H9 (cell line): Measurements from ENCODE around the gene CABP4. TPM values are rescaled to one million over a fixed set of nuclear protein-coding genes. Genes with fewer than 3 reads are reported as not detected.

Source experiments
- DNase-seq: peaks from one replicate; pipeline ENCODE4 v3.0.0-alpha.2; 2017
- H2AFZ ChIP-seq: one replicate; pipeline ENCODE4 v1.6.1; 2013; ENCODE audit warnings: mild to moderate bottlenecking, low read length, control low read depth, moderate library complexity
- H2AK5ac ChIP-seq: 2 replicates; pipeline ENCODE4 v1.6.1; 2013; ENCODE audit warnings: low read length, control low read depth, mixed read lengths; ENCODE audit not compliant: insufficient read length
- H2BK120ac ChIP-seq: one replicate; pipeline ENCODE4 v1.6.1; 2013; ENCODE audit warnings: low read depth, mild to moderate bottlenecking, low read length, control low read depth, inconsistent platforms; ENCODE audit not compliant: poor library complexity, severe bottlenecking
- H2BK12ac ChIP-seq: 2 replicates; pipeline ENCODE4 v1.6.1; 2013; ENCODE audit warnings: low read length, control low read depth, mixed read lengths, low read depth; ENCODE audit not compliant: insufficient read length
- H2BK15ac ChIP-seq: 2 replicates; pipeline ENCODE4 v1.6.1; 2013; ENCODE audit warnings: low read depth, low read length, control low read depth
- H2BK20ac ChIP-seq: one replicate; pipeline ENCODE4 v1.6.1; 2013; ENCODE audit warnings: low read depth, mild to moderate bottlenecking, low read length, control low read depth, inconsistent platforms; ENCODE audit not compliant: poor library complexity, severe bottlenecking
- H2BK5ac ChIP-seq: 2 replicates; pipeline ENCODE4 v1.6.1; 2013; ENCODE audit warnings: low read length, control low read depth, mixed read lengths; ENCODE audit not compliant: insufficient read length
- H3K14ac ChIP-seq: 2 replicates; pipeline ENCODE4 v1.6.1; 2013; ENCODE audit warnings: low read length, control low read depth; ENCODE audit not compliant: insufficient read depth
- H3K18ac ChIP-seq: 2 replicates; pipeline ENCODE4 v1.6.1; 2013; ENCODE audit warnings: low read depth, mild to moderate bottlenecking, mixed read lengths, low read length, control low read depth; ENCODE audit not compliant: insufficient read length
- H3K23ac ChIP-seq: 2 replicates; pipeline ENCODE4 v1.6.1; 2013; ENCODE audit warnings: low read length, control low read depth, mixed read lengths, low read depth; ENCODE audit not compliant: insufficient read length
- H3K23me2 ChIP-seq: 2 replicates; pipeline ENCODE4 v1.6.1; 2013; ENCODE audit warnings: low read depth, mild to moderate bottlenecking, mixed read lengths, low read length, control low read depth; ENCODE audit not compliant: insufficient read length, poor library complexity, severe bottlenecking
- H3K27ac ChIP-seq: 2 replicates; pipeline ENCODE4 v1.5.1; 2013; ENCODE audit warnings: low read length, control low read depth, mixed read lengths, low read depth; ENCODE audit not compliant: insufficient read length
- H3K27me3 ChIP-seq: 2 replicates; pipeline ENCODE4 v1.6.1; 2013; ENCODE audit warnings: low read length, control low read depth, inconsistent platforms; ENCODE audit not compliant: insufficient read depth
- H3K4ac ChIP-seq: 2 replicates; pipeline ENCODE4 v1.6.1; 2013; ENCODE audit warnings: low read depth, mild to moderate bottlenecking, control low read depth, inconsistent platforms, low read length, moderate library complexity
- H3K4me1 ChIP-seq: 2 replicates; pipeline ENCODE4 v1.6.1; 2013; ENCODE audit warnings: low read length, control low read depth, inconsistent platforms; ENCODE audit not compliant: insufficient read depth
- H3K4me2 ChIP-seq: 2 replicates; pipeline ENCODE4 v1.6.1; 2013; ENCODE audit warnings: low read length, control low read depth, mixed read lengths; ENCODE audit not compliant: insufficient read length, insufficient read depth
- H3K56ac ChIP-seq: 2 replicates; pipeline ENCODE4 v1.6.1; 2013; ENCODE audit warnings: low read depth, mild to moderate bottlenecking, mixed read lengths, low read length, control low read depth; ENCODE audit not compliant: insufficient read length
- H3K79me1 ChIP-seq: 2 replicates; pipeline ENCODE4 v1.6.1; 2013; ENCODE audit warnings: low read depth, mild to moderate bottlenecking, moderate library complexity, low read length, control low read depth, inconsistent platforms; ENCODE audit not compliant: insufficient read depth, poor library complexity, severe bottlenecking
- H3K79me2 ChIP-seq: 2 replicates; pipeline ENCODE4 v1.6.1; 2013; ENCODE audit warnings: low read length, control low read depth, inconsistent platforms; ENCODE audit not compliant: insufficient read depth
- H3K9ac ChIP-seq: 2 replicates; pipeline ENCODE4 v1.6.1; 2013; ENCODE audit warnings: low read length, control low read depth, mixed read lengths; ENCODE audit not compliant: insufficient read length; ENCODE audit errors: extremely low read depth
- H3K9me3 ChIP-seq: one replicate; pipeline ENCODE4 v1.6.1; 2013; ENCODE audit warnings: low read depth, low read length, inconsistent platforms; ENCODE audit not compliant: control insufficient read depth
- H3T11ph ChIP-seq: one replicate; pipeline ENCODE4 v1.6.1; 2013; ENCODE audit warnings: mild to moderate bottlenecking, low read length, control low read depth, inconsistent platforms
- H4K20me1 ChIP-seq: one replicate; pipeline ENCODE4 v1.6.1; 2013; ENCODE audit not compliant: control insufficient read depth, insufficient read length, insufficient read depth
- H4K5ac ChIP-seq: 2 replicates; pipeline ENCODE4 v1.6.1; 2013; ENCODE audit warnings: low read depth, mild to moderate bottlenecking, mixed read lengths, low read length, control low read depth; ENCODE audit not compliant: insufficient read length
- H4K8ac ChIP-seq: replicated peaks from 2 replicates; pipeline ENCODE4 v1.6.1; 2013; ENCODE audit warnings: low read length, control low read depth, mixed read lengths, low read depth; ENCODE audit not compliant: insufficient read length
- H4K91ac ChIP-seq: 2 replicates; pipeline ENCODE4 v1.6.1; 2013; ENCODE audit warnings: low read depth, mild to moderate bottlenecking, moderate library complexity, mixed read lengths, low read length, control low read depth; ENCODE audit not compliant: insufficient read length
- H3K27ac Mint-ChIP-seq, 3 experiments: 2 replicates in 2 of 3; 3 replicates in 1 of 3; pipeline ENCODE4 v1.8.0; 2020 to 2021; ENCODE audit warnings: mixed read lengths in 3 of 3, mild to moderate bottlenecking in 1 of 3, moderate library complexity in 1 of 3
- H3K27me3 Mint-ChIP-seq: 2 replicates; pipeline ENCODE4 v1.8.0; 2021; ENCODE audit warnings: low read depth, mild to moderate bottlenecking, moderate library complexity, mixed read lengths
- H3K36me3 Mint-ChIP-seq, 3 experiments: 2 replicates in 2 of 3; 3 replicates in 1 of 3; pipeline ENCODE4 v1.8.0; 2020 to 2021; ENCODE audit warnings: low read depth in 3 of 3, mixed read lengths in 3 of 3; ENCODE audit not compliant: insufficient read depth in 1 of 3
- H3K4me1 Mint-ChIP-seq, 2 experiments: 2 replicates each; pipeline ENCODE4 v1.8.0; 2020; ENCODE audit warnings: mixed read lengths in 2 of 2
- H3K4me3 Mint-ChIP-seq, 2 experiments: 2 replicates in 1 of 2; 3 replicates in 1 of 2; pipeline ENCODE4 v1.8.0; 2020 to 2021; ENCODE audit warnings: mild to moderate bottlenecking in 2 of 2, mixed read lengths in 2 of 2, moderate library complexity in 1 of 2
- H3K9me3 Mint-ChIP-seq, 2 experiments: 2 replicates in 1 of 2; 3 replicates in 1 of 2; pipeline ENCODE4 v1.8.0; 2020; ENCODE audit warnings: mild to moderate bottlenecking in 2 of 2, mixed read lengths in 2 of 2, moderate library complexity in 1 of 2
- WGBS: extraction: QIAGEN DNeasy Blood & Tissue Kit; methylation state at CpG from one replicate; pipeline ENCODE4 v1.1.7; 2013; ENCODE audit warnings: missing lambda C conversion rate, low lambda C conversion rate, mixed read lengths; ENCODE audit not compliant: insufficient read length; ENCODE audit errors: extremely low coverage; 5-methylcytosine and 5-hydroxymethylcytosine counted together
- total RNA-seq: library from RNA; stranded (reverse); gene quantifications from 2 replicates; pipeline ENCODE4 v1.2.1, GENCODE V29; 2021
- TF ChIP-seq, protein P1 (sequence below): fragments of 200-600 bp; sonication (generic); conservative IDR thresholded peaks from 3 replicates; pipeline ENCODE4 v1.8.0; 2021; ENCODE audit warnings: antibody characterized with exemption, mild to moderate bottlenecking

CABP4 gene
- total RNA-seq, 1 experiment from 2014 or later, result not detected

DNA sequence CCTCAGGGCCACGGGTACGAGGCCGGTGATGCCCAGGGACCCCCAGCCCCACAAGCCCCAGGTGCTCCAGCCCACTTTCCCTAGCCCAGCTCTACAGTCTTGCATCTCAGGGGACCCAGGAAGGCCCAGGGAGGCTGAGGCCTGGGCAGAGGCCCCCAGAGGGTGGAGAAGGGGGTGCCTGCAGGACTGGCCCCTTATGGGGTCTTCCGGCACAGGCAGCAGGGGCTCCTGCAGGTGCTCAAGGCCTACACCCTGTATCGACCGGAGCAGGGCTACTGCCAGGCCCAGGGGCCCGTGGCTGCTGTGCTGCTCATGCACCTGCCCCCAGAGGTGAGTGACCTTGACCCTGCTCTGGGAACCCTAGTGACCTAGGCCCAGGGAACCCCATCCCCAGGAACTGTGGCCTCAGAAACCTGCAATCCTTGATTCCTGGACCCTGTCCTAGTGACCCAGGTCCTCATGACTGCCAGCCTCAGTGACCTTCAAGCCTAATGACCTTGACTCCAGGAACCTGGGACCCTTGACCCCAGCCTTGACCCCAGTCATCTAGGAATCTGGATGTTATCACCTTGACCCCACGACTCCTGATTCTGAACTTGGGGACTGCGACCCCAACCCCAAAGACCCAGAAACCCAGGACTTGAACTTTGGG is 49.3 kb upstream of the CABP4 start:
- no peak overlapping the region for H3K4me3 Mint-ChIP-seq
- peaks cover 12 to 22% of the 10 kb centered on the region in 2 experiments for H3K4me1 Mint-ChIP-seq

More for the DNA sequence above, 49.3 kb upstream of the CABP4 start:
- H3K9me3 ChIP-seq, result no peaks in the 10 kb centered on the region
- H3K27me3 ChIP-seq, result no peaks in the 10 kb centered on the region
- H4K5ac ChIP-seq, result no peak overlapping the region
- no peak overlapping the region for H3K18ac ChIP-seq
- peaks cover 2% of the 10 kb centered on the region for H3K79me1 ChIP-seq
- Mint-ChIP-seq H3K27me3 (peaks cover 18% of the 10 kb centered on the region), H3K27ac (no peak overlapping the region), H3K9me3 (no peaks in the 10 kb centered on the region), H3K36me3 (no peaks in the 10 kb centered on the region)
- no peak overlapping the region for H3K56ac ChIP-seq
- H3K23me2 ChIP-seq, result peaks cover 4% of the 10 kb centered on the region
- no peak overlapping the region for H3K4ac ChIP-seq
- H3K14ac ChIP-seq, result no peak overlapping the region
- no peak overlapping the region for H2BK120ac ChIP-seq
- no peak overlapping the region for H4K91ac ChIP-seq
- H3K4me2 ChIP-seq, result no peak overlapping the region
- H2BK20ac ChIP-seq, result no peak overlapping the region
- no peak overlapping the region for H3K9ac ChIP-seq
- TF ChIP-seq, protein P1, sequence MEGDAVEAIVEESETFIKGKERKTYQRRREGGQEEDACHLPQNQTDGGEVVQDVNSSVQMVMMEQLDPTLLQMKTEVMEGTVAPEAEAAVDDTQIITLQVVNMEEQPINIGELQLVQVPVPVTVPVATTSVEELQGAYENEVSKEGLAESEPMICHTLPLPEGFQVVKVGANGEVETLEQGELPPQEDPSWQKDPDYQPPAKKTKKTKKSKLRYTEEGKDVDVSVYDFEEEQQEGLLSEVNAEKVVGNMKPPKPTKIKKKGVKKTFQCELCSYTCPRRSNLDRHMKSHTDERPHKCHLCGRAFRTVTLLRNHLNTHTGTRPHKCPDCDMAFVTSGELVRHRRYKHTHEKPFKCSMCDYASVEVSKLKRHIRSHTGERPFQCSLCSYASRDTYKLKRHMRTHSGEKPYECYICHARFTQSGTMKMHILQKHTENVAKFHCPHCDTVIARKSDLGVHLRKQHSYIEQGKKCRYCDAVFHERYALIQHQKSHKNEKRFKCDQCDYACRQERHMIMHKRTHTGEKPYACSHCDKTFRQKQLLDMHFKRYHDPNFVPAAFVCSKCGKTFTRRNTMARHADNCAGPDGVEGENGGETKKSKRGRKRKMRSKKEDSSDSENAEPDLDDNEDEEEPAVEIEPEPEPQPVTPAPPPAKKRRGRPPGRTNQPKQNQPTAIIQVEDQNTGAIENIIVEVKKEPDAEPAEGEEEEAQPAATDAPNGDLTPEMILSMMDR, result no peak
- no peak overlapping the region for H2AFZ ChIP-seq
- H3K4me1 ChIP-seq, result 0 out of 2 replicates have a peak, but pooled peaks cover under 1% of the 10 kb centered on the region
- no peak overlapping the region for H3T11ph ChIP-seq
- H2BK15ac ChIP-seq, result no peak overlapping the region
- no peak overlapping the region for H2BK5ac ChIP-seq
- H3K27ac ChIP-seq, result no peak overlapping the region
- peaks cover under 1% of the 10 kb centered on the region; the same call in 1 of the 2 replicates for H3K79me2 ChIP-seq
- no peak overlapping the region for H2AK5ac ChIP-seq
- H3K23ac ChIP-seq, result no peak overlapping the region
- H4K8ac ChIP-seq, result no peak overlapping the region
- no peaks in the 10 kb centered on the region for H4K20me1 ChIP-seq
- no CpG with 5 or more reads among the region's 9 CpGs for WGBS
- no peak for DNase-seq
- no peak overlapping the region for H2BK12ac ChIP-seq
